ENCODE measurements around the gene PRIM2. TPM values are rescaled to one million over a fixed set of nuclear protein-coding genes. Genes with fewer than 3 reads are reported as not detected.
A peak's percentile ranks its signal among the peaks of the same experiment; 100 is the strongest.
"Not testable (repeated sequence)": the region's sequence is repeated elsewhere in the genome, so short reads cannot be mapped to it uniquely, and the experiment has no call there.

Gene PRIM2
- total RNA-seq, 1 experiment from 2014 or later, result 30.7 TPM

DNA sequence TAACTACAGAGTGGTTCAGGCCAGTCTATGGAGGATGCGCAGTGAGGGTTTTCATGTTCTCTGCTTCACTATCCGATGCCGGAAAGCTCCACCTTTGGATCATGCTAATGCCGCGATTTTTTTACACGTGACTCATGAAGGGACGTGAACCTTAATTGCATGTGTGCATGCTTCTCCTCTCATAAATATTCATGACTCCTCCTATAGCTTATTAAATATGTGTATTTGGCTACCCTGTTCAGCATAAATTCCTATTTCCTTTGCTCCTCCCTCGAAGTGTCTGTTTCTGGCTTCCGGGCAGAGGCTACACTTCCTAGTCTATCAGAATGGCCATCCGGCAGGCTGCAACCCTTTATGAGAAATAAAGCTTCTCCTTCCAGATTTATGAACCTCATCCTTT, 185.0 kb downstream of the PRIM2 start:
- H3K4me1 ChIP-seq (ENCODE audit: control insufficient read depth, insufficient read depth, low read length); BruUV-seq (replicated peaks); H3K27me3 ChIP-seq (ENCODE audit: control insufficient read depth, insufficient read depth, low read length); DNase-seq (ENCODE audit: low read depth, low spot score); ATAC-seq; H3K36me3 ChIP-seq (ENCODE audit: control insufficient read depth, insufficient read depth, low read length); H3K9me3 ChIP-seq (ENCODE audit: control insufficient read depth, insufficient read depth, low read depth, low read length); POLR2A ChIA-PET; in situ Hi-C loops (cut with HindIII; ENCODE audit: low pct_unique_long_range_greater_than_20kb, low sequenced_read_pairs); CTCF ChIA-PET; intact Hi-C loops (cut with micrococcal nuclease; ENCODE audit: unreplicated experiment); H3K4me3 ChIP-seq (ENCODE audit: low read depth in 2 of 2, low read length in 2 of 2); H3K27ac ChIP-seq (ENCODE audit: low read length): not testable (repeated sequence)

GRCh38 chr6:57505251-57505650, 187.8 kb downstream of the PRIM2 start:
- H3K4me1 ChIP-seq (ENCODE audit: control insufficient read depth, insufficient read depth, low read length); intact Hi-C loops (cut with micrococcal nuclease; ENCODE audit: unreplicated experiment); POLR2A ChIA-PET; H3K27me3 ChIP-seq (ENCODE audit: control insufficient read depth, insufficient read depth, low read length); H3K9me3 ChIP-seq (ENCODE audit: control insufficient read depth, insufficient read depth, low read depth, low read length); BruUV-seq (replicated peaks); in situ Hi-C loops (cut with HindIII; ENCODE audit: low pct_unique_long_range_greater_than_20kb, low sequenced_read_pairs); CTCF ChIA-PET; H3K4me3 ChIP-seq (ENCODE audit: low read depth in 2 of 2, low read length in 2 of 2); H3K36me3 ChIP-seq (ENCODE audit: control insufficient read depth, insufficient read depth, low read length); ATAC-seq; H3K27ac ChIP-seq (ENCODE audit: low read length): not testable (repeated sequence)
- DNase-seq (ENCODE audit: low read depth, low spot score), result peak; percentile 12

GRCh38 chr6:57510390-57510789, 193.0 kb downstream of the PRIM2 start:
- BruUV-seq (replicated peaks); H3K9me3 ChIP-seq (ENCODE audit: control insufficient read depth, insufficient read depth, low read depth, low read length): not testable (repeated sequence)

GRCh38 chr6:57515171-57515570, 197.7 kb downstream of the PRIM2 start:
- intact Hi-C loops (cut with micrococcal nuclease; ENCODE audit: unreplicated experiment); H3K27ac ChIP-seq (ENCODE audit: low read length); POLR2A ChIA-PET; CTCF ChIA-PET; H3K4me3 ChIP-seq (ENCODE audit: low read depth in 2 of 2, low read length in 2 of 2); H3K4me1 ChIP-seq (ENCODE audit: control insufficient read depth, insufficient read depth, low read length); H3K27me3 ChIP-seq (ENCODE audit: control insufficient read depth, insufficient read depth, low read length); BruUV-seq (replicated peaks); DNase-seq (ENCODE audit: low read depth, low spot score); ATAC-seq; in situ Hi-C loops (cut with HindIII; ENCODE audit: low pct_unique_long_range_greater_than_20kb, low sequenced_read_pairs); H3K36me3 ChIP-seq (ENCODE audit: control insufficient read depth, insufficient read depth, low read length); H3K9me3 ChIP-seq (ENCODE audit: control insufficient read depth, insufficient read depth, low read depth, low read length): not testable (repeated sequence)

More at GRCh38 chr6:57510390-57510789, 193.0 kb downstream of the PRIM2 start:
- in situ Hi-C loops (cut with HindIII; ENCODE audit: low pct_unique_long_range_greater_than_20kb, low sequenced_read_pairs); H3K36me3 ChIP-seq (ENCODE audit: control insufficient read depth, insufficient read depth, low read length); CTCF ChIA-PET; H3K27ac ChIP-seq (ENCODE audit: low read length); DNase-seq (ENCODE audit: low read depth, low spot score); H3K4me1 ChIP-seq (ENCODE audit: control insufficient read depth, insufficient read depth, low read length); H3K4me3 ChIP-seq (ENCODE audit: low read depth in 2 of 2, low read length in 2 of 2); H3K27me3 ChIP-seq (ENCODE audit: control insufficient read depth, insufficient read depth, low read length); POLR2A ChIA-PET; intact Hi-C loops (cut with micrococcal nuclease; ENCODE audit: unreplicated experiment); ATAC-seq: not testable (repeated sequence)

DNA sequence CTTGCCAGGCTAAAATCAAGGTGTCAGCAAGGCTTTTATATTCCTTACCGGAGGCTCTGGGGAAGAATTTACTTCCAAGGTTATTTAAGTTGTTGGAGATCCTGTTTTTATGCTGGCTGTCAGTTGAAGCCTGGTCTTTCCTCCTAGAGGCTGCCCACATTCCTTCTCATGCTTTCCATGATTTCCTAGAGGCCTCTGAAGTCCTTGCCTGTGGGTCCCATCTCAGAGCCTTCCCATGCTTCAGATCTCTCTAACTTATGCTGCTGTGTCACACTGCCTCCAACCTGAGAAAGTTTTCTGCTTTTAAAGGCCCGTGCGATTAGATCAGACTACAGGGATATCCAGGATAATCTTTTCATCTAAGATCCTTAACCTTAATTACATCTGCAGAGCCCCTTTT, 198.4 kb downstream of the PRIM2 start:
- ATAC-seq; DNase-seq (ENCODE audit: low read depth, low spot score); in situ Hi-C loops (cut with HindIII; ENCODE audit: low pct_unique_long_range_greater_than_20kb, low sequenced_read_pairs); H3K4me3 ChIP-seq (ENCODE audit: low read depth in 2 of 2, low read length in 2 of 2); H3K9me3 ChIP-seq (ENCODE audit: control insufficient read depth, insufficient read depth, low read depth, low read length); POLR2A ChIA-PET; H3K27ac ChIP-seq (ENCODE audit: low read length); BruUV-seq (replicated peaks); H3K4me1 ChIP-seq (ENCODE audit: control insufficient read depth, insufficient read depth, low read length); CTCF ChIA-PET; H3K27me3 ChIP-seq (ENCODE audit: control insufficient read depth, insufficient read depth, low read length); intact Hi-C loops (cut with micrococcal nuclease; ENCODE audit: unreplicated experiment); H3K36me3 ChIP-seq (ENCODE audit: control insufficient read depth, insufficient read depth, low read length): not testable (repeated sequence)

DNA sequence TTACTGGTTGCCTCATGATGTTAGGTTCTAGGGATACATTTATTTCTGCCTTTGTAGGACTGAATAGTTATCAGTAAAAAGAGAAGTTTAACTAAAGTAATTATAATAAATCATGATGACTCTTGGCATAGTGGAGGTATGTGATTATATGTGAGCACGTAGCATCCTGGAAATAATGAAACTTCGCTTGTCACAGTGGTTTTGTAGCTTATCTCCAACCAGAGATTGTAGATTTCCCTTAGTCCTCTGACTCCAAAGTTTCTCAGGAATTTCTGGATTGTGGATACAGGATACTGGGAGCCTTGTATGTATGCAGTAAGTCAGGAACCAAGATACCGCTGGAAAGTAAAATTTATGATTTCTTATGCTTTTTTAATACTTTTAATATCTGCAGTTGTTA, 199.3 kb downstream of the PRIM2 start:
- H3K27me3 ChIP-seq (ENCODE audit: control insufficient read depth, insufficient read depth, low read length); BruUV-seq (replicated peaks); in situ Hi-C loops (cut with HindIII; ENCODE audit: low pct_unique_long_range_greater_than_20kb, low sequenced_read_pairs); H3K4me1 ChIP-seq (ENCODE audit: control insufficient read depth, insufficient read depth, low read length); DNase-seq (ENCODE audit: low read depth, low spot score); ATAC-seq; CTCF ChIA-PET; H3K27ac ChIP-seq (ENCODE audit: low read length); POLR2A ChIA-PET; intact Hi-C loops (cut with micrococcal nuclease; ENCODE audit: unreplicated experiment); H3K36me3 ChIP-seq (ENCODE audit: control insufficient read depth, insufficient read depth, low read length); H3K9me3 ChIP-seq (ENCODE audit: control insufficient read depth, insufficient read depth, low read depth, low read length); H3K4me3 ChIP-seq (ENCODE audit: low read depth in 2 of 2, low read length in 2 of 2): not testable (repeated sequence)

GRCh38 chr6:57519198-57519597, 201.8 kb downstream of the PRIM2 start:
- H3K4me3 ChIP-seq (ENCODE audit: low read depth in 2 of 2, low read length in 2 of 2); H3K27me3 ChIP-seq (ENCODE audit: control insufficient read depth, insufficient read depth, low read length); in situ Hi-C loops (cut with HindIII; ENCODE audit: low pct_unique_long_range_greater_than_20kb, low sequenced_read_pairs); intact Hi-C loops (cut with micrococcal nuclease; ENCODE audit: unreplicated experiment); CTCF ChIA-PET; BruUV-seq (replicated peaks); H3K4me1 ChIP-seq (ENCODE audit: control insufficient read depth, insufficient read depth, low read length); H3K9me3 ChIP-seq (ENCODE audit: control insufficient read depth, insufficient read depth, low read depth, low read length); H3K36me3 ChIP-seq (ENCODE audit: control insufficient read depth, insufficient read depth, low read length); H3K27ac ChIP-seq (ENCODE audit: low read length); DNase-seq (ENCODE audit: low read depth, low spot score); ATAC-seq; POLR2A ChIA-PET: not testable (repeated sequence)

- H3K27me3 ChIP-seq (ENCODE audit: control insufficient read depth, insufficient read depth, low read length); H3K4me1 ChIP-seq (ENCODE audit: control insufficient read depth, insufficient read depth, low read length); BruUV-seq (replicated peaks); ATAC-seq; in situ Hi-C loops (cut with HindIII; ENCODE audit: low pct_unique_long_range_greater_than_20kb, low sequenced_read_pairs); intact Hi-C loops (cut with micrococcal nuclease; ENCODE audit: unreplicated experiment); H3K36me3 ChIP-seq (ENCODE audit: control insufficient read depth, insufficient read depth, low read length); H3K4me3 ChIP-seq (ENCODE audit: low read depth in 2 of 2, low read length in 2 of 2); POLR2A ChIA-PET; DNase-seq (ENCODE audit: low read depth, low spot score); H3K9me3 ChIP-seq (ENCODE audit: control insufficient read depth, insufficient read depth, low read depth, low read length); H3K27ac ChIP-seq (ENCODE audit: low read length): not testable (repeated sequence)
- CTCF ChIA-PET, result interaction anchor here (0.6 kb wide), 1 partner anchor 103 kb away, joined by 6 read pairs; no protein-coding TSS in a partner anchor
Measured at GRCh38 chr6:57521085-57521484, 203.7 kb downstream of the PRIM2 start.

Measured in Panc1 (cell line).